Measurements from ENCODE around the gene TNFRSF18.
"Not testable (repeated sequence)": the region's sequence is repeated elsewhere in the genome, so short reads cannot be mapped to it uniquely, and the experiment has no call there.

TNFRSF18 gene

DNA sequence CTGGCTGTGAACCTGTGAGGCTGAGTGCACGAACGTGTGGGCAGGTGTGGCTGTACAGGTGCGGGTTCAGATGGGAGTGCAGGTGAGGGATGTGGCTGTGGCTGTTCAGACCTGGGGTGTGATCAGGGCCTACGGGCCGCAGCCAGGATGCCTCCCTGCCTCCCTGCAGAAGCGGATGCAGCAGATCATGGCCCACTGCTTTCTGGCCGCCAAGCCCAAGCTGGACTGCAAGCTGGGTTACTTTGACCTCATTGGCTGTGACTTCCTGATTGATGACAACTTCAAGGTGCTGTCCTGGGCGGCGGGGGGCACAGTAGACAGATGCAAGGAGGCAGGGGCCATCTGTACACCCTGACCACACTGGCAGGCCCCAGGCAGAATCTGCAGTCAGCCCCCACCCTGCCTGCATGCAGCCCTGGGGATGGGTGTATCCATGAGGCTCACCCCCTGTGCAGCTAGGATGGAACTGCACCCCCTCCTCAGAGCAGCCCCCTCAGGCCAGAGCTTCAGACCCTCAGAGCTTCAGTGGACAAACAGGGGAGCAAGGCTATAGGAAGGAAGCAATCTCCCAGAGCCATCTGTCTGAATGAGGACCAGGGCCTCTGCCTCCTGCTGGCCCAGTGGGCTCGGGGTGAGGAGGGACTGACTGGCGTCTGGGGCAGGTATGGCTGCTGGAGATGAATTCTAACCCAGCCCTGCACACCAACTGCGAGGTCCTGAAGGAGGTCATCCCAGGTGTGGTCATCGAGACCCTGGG is 9.8 kb downstream of the TNFRSF18 start:
- DNase-seq, result no peak

DNA sequence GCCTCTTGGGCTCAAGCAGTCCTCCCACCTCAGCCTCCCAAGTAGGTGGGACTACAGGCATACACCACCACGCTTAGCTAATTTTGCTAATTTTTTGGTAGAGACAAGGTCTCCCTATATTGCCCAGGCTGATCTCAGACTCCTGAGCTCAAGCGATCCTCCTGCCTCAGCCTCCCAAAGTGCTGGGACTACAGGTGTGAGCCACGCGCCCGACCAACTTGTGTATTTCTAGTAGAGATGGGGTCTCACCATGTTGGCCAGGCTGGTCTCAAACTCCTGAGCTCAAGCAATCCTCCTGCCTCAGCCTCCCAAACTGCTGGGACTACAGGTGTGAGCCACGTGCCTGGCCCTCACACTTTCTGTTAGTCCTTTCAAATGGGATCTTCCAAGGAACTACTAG is 10.7 kb downstream of the TNFRSF18 start:
- not testable (repeated sequence) for DNase-seq

DNA sequence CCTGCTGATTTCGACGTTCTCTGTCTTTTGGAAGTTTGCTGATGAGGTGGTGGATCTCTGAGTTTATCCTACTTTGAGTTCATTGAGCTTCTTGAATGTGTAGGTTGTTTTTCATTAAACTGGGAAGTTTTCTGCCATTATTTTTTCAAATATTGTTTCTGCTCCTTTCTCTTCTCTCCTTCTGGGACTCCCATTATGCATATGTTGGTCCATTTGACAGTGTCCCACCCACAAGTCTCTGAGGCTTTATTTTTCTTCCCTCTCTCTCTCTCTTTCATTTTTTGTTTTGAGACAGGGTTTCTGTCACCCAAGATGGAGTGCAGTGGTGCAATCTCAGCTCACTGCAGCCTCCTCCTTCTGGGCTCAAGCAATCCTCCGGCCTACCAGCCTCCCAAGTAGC is 11.7 kb downstream of the TNFRSF18 start:
- DNase-seq, result no peak

DNA sequence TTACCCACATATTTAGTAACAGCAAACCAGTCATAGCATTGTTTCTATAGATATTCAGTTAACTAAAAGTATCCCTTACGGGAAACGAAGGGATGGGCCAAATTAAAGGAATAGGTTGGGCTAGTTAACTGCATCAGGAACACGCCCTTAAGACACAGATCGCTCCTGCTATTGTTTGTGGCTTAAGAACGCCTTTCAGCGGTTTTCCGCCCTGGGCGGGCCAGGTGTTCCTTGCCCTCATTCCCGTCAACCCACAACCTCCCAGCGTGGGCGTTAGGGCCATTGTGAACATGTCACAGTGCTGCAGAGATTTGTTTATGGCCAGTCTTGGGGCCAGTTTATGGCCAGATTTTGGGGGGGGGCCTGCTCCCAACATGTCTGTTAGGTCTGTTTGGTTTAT is 14.7 kb downstream of the TNFRSF18 start:
- DNase-seq, result no peak

DNA sequence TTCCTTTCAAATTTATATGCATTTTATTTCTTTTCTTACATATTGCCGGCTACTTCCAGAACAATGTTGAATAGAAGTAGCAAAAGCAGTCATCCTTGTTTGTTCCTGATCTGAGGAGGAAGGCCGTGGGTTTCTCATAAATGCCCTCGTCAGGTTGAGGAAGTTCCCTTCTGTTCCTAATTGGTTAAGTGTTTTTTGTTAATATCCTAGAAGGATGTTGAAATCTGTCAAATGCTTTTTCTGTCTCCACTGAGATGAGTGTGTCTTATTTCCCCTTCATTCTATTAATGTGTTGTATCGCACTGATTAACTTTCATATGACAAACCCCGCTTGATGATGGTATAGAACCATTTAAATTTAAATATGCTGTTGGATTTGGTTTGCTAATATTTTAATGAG is 17.3 kb downstream of the TNFRSF18 start:
- no peak for DNase-seq

DNA sequence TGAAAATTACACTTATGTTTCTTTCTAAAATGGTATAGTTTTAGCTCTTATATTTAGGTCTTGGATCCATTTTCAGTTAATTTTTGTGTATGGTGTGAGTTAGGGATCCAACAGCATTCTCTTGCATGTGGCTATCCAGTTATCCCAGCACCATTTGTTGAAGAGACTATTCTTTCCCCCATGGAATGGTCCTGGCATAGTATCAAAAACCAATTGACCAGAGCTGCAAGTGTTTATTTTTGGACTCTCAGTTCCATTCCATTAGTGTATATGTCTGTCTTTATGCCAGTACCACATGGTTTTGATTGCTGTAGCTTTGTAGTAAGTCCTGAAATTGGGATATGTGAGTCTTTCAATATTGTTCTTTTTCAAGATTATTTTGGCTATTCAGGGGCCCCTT is 18.5 kb downstream of the TNFRSF18 start:
- no peak for DNase-seq

DNA sequence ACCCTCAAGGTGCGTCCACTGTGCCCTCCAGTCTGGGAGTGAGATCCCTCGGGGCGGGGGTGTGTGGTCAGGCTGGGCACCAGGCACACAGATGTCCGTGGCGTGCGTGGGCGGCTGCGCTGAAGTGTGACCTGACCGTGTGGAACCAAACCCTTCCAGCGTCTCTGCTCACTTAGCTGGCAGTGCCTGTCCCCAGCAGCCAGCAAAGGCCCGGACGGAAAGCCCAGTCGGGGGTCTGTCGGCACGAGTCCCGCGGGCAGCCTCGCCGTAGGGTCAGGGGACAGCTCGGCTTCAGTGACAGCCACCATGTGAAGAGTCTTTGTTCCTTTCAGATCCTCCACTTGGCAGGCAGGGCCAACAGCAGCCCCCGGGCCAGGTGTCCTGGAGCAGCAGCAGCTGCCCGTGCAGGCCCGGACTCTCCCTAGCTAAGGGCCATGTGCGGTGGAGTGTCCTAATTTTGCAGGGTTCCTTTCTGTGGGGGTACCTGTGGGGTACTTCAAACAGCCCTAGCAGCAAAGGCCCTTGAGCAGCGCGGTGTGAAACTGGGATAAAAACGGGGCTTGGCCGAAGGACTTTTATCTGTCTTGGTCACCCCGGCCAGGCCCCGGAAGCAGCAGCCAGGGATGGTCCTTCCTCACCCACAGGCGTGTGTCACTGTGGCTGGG is 21.2 kb downstream of the TNFRSF18 start:
- DNase-seq, result no peak

DNA sequence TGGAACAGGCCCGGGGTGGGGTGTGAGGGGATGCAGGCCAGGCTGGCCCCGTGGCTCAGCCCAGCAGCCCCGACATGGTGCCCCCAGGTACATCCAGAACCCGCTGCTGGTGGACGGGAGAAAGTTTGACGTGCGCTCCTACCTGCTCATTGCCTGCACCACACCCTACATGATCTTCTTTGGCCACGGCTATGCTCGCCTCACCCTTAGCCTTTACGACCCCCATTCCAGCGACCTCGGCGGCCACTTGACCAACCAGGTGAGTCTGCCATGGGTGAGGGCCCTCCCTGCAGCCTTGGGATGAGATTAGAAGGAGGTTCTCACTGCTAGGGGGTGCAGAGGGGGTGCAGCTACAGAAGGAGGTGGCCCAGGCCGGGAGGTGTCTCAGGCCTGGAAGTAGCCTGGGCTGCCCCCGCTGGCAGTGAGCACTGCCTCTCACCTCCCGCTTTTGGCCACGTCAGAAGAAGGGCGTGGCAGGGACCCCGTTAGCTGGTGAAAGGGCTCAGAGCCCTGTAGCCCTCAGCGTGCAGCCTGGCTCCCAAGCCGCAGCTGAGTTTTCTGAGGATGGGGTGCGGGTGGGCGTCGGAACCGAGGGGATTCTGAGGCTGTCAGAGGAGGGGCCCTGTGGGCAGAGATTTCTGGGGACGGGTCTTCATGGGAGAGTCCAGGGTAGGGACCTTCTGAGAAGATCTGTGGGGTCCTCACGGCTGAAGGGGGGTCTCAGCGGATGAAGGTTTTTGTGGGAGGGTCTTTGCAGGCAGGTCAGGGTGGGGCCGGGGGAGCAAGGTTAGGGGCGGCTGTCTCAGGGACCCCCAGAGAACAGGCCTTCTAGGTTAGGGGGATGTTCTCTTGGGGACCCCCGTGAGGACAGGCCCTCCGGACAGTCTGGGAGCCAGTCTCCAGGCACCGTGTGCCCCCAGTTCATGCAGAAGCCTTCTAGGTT is 22.3 kb downstream of the TNFRSF18 start:
- no peak for DNase-seq

DNA sequence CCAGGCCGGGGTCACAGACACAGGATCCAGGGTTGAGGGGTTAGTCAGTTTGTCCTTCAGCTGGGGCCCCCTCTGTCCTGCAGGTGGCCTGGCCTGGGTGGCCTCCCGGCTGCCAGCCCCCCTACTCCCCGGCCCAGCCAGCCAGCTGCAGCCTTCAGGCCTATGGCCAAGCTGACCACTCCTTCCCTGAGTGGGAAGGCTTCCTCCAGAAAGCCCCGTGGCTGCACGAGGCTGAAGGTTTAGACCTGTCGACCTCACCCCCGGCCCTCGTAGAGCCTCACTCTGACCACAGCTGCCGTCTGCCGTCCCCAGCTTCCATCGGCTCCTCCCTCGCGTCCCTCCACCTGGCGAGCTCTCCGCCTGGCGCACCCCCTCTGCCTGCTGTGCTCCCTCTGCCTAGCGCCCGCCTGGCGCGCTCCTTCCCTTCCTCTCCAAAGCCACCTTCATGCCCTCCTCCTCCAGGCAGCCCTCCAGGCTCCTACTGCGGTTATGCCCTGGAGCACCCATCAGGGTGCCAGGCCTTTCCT is 23.1 kb downstream of the TNFRSF18 start:
- DNase-seq, result no peak

DNA sequence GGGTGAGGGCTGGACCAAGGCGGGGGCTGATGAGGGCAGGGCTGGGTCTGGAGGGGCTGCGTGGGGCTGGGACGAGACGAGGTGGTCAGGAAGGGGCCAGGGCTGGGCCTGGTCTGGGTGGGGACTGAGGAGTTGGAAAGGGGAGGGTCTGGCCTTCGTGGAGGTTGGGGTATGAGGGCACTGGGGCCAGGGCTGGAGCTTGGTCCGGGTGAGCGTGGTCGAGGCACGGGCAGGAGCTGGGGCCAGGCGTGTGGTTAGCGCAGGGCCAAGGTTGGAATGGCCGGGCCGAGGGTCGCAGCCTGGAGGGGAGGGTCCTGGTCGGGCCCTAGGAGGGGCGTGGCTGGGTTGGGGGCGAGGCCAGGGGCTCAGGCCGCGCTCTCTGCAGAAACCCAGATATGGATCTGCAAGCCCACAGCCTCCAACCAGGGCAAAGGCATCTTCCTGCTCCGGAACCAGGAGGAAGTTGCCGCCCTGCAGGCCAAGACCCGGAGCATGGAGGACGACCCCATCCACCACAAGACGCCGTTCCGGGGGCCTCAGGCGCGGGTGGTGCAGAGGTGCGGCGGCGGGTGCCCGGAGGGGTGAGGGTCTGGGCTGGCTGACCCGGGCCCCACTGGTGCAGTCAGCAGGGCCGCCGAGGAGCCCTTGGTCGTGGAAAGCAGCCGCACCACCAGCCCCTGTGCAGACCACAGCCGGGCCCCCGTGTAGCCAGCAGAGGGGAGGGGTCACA is 23.7 kb downstream of the TNFRSF18 start:
- no peak for DNase-seq

DNA sequence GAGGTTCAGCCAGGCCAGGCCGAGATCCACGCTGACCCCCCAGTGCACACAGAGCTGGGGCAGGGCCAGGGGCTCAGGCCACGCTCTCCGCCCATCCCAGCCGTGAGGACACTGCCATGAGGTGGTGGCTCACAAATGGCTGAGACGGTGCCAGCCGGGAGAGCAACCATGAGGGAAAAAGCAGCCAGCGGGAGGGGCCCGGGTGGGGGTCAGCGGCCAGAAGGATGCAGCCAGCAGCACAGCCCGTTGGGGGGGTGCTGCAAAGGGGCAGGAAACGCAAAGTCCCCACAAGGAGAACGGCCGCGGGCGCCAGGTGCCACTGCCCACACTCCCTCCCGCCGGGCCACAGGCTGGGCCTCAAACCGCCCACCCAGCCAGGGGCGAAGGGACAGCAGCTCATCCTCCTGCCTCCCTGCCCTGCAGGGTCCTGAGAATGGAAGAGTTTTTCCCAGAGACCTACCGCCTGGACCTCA is 24.4 kb downstream of the TNFRSF18 start:
- DNase-seq, result no peak

DNA sequence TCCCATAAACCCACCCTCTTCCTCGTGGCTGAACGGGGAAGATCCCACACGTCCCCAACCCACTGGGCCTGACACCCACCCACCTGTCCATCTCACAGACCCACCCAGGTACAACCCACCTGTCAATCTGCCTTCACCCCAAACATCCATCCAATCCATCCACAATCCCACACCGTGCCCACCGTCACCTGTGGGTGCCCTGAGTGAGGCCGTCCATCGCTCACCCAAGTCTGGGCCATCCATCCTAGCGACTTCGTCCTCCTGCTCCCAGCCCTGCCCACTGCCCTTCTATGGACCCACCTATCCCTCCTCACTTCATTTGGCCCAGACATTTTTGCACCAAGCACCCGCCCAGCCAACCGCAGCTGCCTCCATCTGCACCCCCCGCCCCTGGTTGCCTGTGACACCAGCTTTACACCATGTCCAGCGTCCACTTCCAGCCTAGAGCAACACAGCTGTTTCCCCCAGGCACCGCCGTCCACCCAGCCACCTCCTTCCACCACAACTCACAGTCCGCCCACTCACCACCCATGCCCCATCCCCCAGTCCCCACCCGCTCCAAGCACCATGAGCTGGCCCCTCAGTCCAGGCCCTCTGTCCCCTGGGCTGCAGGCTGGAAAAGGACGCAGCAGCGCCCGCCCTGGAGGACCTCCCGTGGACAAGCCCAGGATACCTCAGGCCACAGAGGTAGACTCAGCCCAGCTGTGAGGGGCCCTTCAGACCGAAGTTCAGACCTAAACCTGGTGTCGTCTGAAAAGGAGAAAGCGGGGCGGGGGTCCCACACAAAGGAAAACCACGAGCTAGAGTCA is 25.1 kb downstream of the TNFRSF18 start:
- no peak for DNase-seq

DNA sequence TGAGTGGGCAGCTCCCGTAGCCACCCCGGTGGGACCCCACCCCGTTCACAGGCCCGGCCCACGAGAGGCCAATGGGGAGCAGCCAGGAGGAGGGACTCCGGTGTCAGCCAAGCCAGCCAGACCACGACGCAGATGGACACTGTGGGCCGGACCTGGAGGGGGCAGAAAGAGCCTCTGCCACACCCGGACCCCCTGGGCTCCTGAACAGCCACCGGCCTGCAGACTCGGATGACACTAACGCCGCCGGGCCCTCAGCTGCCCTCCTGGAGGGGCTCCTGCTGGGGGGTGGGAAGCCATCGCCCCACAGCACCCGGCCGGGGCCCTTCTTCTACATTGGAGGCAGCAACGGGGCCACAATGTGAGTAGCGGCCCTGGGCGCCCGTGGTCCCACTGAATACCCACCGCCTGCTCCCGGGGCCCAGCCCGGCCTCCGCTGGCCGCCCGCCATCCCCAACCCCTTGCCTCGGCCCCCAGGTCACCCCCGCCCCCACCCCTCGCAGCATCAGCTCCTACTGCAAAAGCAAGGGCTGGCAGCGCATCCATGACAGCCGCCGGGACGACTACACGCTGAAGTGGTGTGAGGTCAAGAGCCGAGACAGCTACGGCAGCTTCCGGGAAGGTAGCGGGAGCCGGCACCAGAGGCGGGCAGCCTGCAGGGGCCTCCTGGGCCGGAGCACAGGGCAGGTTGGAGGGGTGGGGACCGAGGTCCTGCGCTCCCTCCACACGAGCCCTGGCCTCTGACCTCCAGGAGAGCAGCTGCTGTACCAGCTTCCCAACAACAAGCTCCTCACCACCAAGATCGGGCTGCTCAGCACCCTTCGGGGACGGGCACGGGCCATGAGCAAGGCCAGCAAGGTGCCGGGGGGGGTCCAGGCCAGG is 26.2 kb downstream of the TNFRSF18 start:
- no peak for DNase-seq

DNA sequence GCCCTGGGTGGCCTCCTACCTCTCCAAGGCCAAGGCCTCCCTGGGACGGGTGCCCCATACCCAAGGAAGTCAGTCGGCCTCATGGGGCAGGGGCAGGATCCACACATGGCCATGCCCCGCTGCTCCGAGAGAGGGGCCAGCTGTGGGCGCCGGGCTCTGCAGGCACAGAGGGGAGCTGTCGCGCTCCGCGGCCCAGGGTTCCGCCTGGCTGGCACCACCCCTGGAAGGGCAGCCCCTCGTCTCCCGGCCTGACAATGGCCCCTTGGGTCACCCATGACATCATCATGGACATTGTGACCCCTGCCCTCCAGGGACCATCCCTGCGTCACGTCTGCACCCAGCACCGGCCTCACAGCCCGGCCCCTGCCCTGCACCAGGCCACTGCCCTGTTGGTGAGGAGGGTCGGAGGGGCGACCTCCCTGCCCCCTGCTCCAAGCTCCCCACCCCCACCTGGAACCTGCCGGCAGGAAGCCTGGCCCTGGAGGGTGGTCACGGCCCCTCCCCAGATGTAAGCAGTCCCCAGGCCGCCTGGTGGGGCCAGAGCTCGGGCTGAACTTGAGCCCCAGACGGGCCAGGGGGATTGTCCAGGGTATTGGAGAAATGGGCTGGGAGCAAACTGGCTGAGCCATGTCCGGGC is 26.9 kb downstream of the TNFRSF18 start:
- no peak for DNase-seq

DNA sequence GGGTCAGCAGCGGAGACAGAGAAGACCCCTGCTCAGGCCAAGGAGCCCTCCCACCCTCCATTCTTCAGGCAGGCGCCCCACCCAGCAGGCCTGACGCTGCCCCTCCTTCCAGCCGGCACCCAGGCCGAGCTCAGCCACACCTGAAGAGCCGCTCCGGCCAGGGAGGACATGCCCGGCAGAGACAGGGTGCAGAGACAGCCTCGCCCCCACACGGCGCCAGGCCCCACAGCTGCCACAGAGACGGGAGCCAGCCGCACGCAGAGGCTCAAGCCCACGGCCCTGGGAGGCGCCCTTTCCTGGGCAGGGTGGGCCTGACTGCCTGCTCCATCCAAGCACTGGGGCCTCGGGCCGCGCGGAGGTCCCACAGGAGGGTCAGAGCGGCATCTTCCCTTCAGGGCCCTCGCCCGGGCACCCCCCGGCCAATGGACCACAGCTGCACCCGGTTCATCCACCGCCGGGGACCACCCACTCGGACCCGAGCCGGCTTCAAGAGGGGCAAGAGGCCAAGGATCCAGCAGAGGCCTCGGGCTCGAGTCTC is 27.5 kb downstream of the TNFRSF18 start:
- no peak for DNase-seq

DNA sequence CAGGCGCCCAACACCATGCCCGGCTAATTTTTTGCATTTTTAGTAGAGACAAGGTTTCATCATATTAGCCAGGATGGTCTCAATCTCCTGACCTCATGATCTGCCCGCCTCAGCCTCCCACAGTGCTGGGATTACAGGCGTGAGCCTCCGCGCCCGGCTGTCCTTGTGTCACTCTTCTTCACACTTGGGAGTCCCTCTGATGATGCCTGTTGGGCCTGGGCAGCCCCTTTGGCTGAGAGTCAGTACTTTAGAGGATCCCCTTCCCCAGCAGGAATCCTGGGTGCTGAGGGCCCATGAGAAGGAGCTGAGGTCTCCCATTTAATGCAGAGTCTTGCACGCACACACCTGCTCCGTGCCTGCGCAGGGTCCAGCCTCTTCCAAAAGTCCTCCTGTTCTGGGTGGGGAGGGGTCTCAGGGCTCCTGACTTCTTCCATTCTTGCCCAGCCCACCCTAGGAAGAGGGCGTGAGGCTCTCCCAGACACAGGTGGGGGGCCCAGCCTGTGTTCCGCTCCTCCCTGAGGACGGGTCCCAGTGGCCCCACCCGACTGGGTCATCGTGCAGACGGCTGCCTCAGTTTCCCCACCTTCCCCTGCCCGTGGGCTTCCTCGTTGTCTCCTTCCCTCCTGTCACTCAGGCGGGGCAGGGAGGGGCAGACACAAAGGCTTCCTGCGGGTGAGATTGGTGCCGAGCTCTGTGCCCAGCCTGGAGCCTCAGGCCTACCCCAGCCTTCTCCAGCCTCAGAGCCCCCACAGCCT is 28.8 kb downstream of the TNFRSF18 start:
- DNase-seq, result no peak

DNA sequence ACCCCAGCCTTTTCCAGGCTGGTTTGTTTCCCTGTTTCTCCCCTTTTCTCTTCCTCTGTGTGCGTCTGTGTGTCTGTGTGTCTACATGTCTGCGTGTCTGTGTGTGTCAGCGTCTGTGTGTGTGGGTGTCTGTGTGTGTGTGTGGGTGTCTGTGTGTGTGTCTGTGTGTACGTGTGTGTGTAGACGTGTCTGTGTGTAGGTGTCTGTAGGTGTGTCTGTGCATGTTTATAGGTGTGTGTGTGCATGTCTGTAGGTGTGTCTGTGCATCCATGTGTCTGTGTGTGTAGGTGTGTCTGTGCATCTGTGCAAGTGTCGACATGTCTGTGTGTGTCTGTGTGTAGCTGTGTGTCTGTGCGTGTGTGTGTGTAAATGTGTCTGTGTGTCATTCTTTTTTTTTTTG is 29.5 kb downstream of the TNFRSF18 start:
- DNase-seq, result no peak

DNA sequence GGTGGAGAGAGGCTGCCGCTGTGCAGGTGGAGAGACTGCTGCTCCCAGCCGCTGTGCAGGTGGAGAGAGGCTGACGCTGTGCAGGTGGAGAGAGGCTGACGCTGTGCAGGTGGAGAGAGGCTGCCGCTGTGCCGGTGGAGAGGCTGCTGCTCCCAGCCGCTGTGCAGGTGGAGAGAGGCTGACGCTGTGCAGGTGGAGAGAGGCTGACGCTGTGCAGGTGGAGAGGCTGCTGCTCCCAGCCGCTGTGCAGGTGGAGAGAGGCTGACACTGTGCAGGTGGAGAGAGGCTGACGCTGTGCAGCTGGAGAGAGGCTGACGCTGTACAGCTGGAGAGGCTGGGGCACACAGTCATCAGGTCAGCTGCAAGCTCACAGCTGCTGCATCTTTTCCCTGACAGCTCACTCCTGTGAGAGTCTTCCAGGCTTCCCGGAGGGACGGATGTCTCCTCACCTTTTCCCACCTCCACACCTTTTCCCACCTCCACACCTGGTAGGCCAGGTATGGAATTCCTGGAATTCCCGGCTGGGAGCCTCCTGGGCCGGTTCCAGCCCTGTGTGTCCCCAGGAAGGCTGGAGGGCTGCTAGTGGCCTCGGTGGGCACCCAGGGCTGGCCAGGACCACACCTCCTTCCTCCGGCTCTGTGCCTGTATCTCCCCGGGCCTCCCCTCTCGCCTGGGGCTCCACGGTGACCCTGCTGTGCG is 30.2 kb downstream of the TNFRSF18 start:
- not testable (repeated sequence) for DNase-seq
